ENCODE data around the gene NR2F1.

NR2F1 gene

GRCh38 chr5:93604644-93605515 lies 21.9 kb downstream of the NR2F1 start:
- peak; percentile 32 for DNase-seq

- DNase-seq, result no peak
Measured at GRCh38 chr5:93606382-93606752, 23.3 kb downstream of the NR2F1 start.

- DNase-seq, result peak; percentile 82
Measured at GRCh38 chr5:93607367-93608258, 24.6 kb downstream of the NR2F1 start.

GRCh38 chr5:93608855-93609254 lies 25.8 kb downstream of the NR2F1 start:
- DNase-seq, result peak; percentile 25

- DNase-seq, result peak; percentile 24
Measured at GRCh38 chr5:93609762-93610161, 26.7 kb downstream of the NR2F1 start.

GRCh38 chr5:93610581-93611272 lies 27.7 kb downstream of the NR2F1 start:
- DNase-seq, result peak; percentile 53

GRCh38 chr5:93611273-93611975 lies 28.4 kb downstream of the NR2F1 start:
- DNase-seq, result no peak

- DNase-seq, result peak; percentile 89
Measured at GRCh38 chr5:93611976-93612854, 29.2 kb downstream of the NR2F1 start.

GRCh38 chr5:93612855-93613243 lies 29.8 kb downstream of the NR2F1 start:
- no peak for DNase-seq

GRCh38 chr5:93616538-93617174 lies 33.6 kb downstream of the NR2F1 start:
- no peak for DNase-seq

- DNase-seq, result peak; percentile 97
Measured at GRCh38 chr5:93620487-93621326, 37.7 kb downstream of the NR2F1 start.

GRCh38 chr5:93621327-93621798 lies 38.3 kb downstream of the NR2F1 start:
- DNase-seq, result peak; percentile 97

GRCh38 chr5:93622240-93622885 lies 39.3 kb downstream of the NR2F1 start:
- peak; percentile 76 for DNase-seq

GRCh38 chr5:93623153-93623552 lies 40.1 kb downstream of the NR2F1 start:
- DNase-seq, result no peak

- no peak for DNase-seq
Measured at GRCh38 chr5:93626801-93627200, 43.8 kb downstream of the NR2F1 start.

- DNase-seq, result no peak
Measured at GRCh38 chr5:93632327-93632726, 49.3 kb downstream of the NR2F1 start.

GRCh38 chr5:93635991-93636390 lies 53.0 kb downstream of the NR2F1 start:
- DNase-seq, result no peak

- no peak for DNase-seq
Measured at GRCh38 chr5:93636837-93637236, 53.8 kb downstream of the NR2F1 start.

GRCh38 chr5:93637697-93638096 lies 54.7 kb downstream of the NR2F1 start:
- no peak for DNase-seq
